Sigmoid colon (tissue), 4 donors: ENCODE data around the gene PPP2R3C.

Source experiments
- CTCF ChIP-seq, 4 experiments: fragments of 450-650 bp in 3 of 4; fragments of 200-600 bp in 1 of 4; IDR thresholded peaks; one replicate each; pipeline ENCODE4 v1.5.1; 2016 to 2019; ENCODE audit warnings: antibody characterized with exemption in 4 of 4, mild to moderate bottlenecking in 3 of 4, moderate library complexity in 2 of 4
- EP300 ChIP-seq, 4 donors: sonication (generic); formaldehyde crosslinking; IDR thresholded peaks; one replicate each; pipeline ENCODE4 v1.6.1; 2017; ENCODE audit warnings: antibody characterized with exemption in 4 of 4
- POLR2A ChIP-seq, 2 donors: fragments of 450-650 bp; IDR thresholded peaks; one replicate each; pipeline ENCODE4 v1.6.1; 2016; ENCODE audit warnings: antibody characterized with exemption in 2 of 2, mild to moderate bottlenecking in 2 of 2, moderate library complexity in 2 of 2
- POLR2AphosphoS5 ChIP-seq, 4 donors: sonication (generic); formaldehyde crosslinking; IDR thresholded peaks; one replicate each; pipeline ENCODE4 v1.6.1; 2017; ENCODE audit warnings: antibody characterized with exemption in 4 of 4

- TF ChIP-seq CTCF (IDR thresholded peaks at IDR 0.05) = no peak
- TF ChIP-seq POLR2A (IDR thresholded peaks at IDR 0.05) = no peak
- TF ChIP-seq POLR2AphosphoS5 (IDR thresholded peaks at IDR 0.05) = no peak
- TF ChIP-seq EP300 (IDR thresholded peaks at IDR 0.05) = no peak
Measured at GRCh38 chr14:35164849-35165248, 43.1 kb upstream of the PPP2R3C start.
